HepG2 (cell line): ENCODE results near the gene RHOXF2B. TPM values are rescaled to one million over a fixed set of nuclear protein-coding genes. Genes with fewer than 3 reads are reported as not detected.

Source experiments
- ATAC-seq: fragments of 200-7000 bp; cut with Tn5 transposase; 3 replicates; pipeline ENCODE4 v1.9.1; 2020; ENCODE audit warnings: mild to moderate bottlenecking, moderate library complexity
- BruUV-seq: library from RNA; stranded (reverse); fragments of 400-500 nt; replicated peaks from 2 replicates; lab custom pipeline; 2021; lab: Mats Ljungman, UMichigan
- CTCF ChIA-PET: fragments of 300-600 bp; formaldehyde crosslinking; extraction: SDS; loops from one replicate; lab custom pipeline; 2021; ENCODE audit warnings: low total read pairs, inconsistent platforms, low intra/inter-chr PET ratio; lab: Yijun Ruan, JAX
- POLR2A ChIA-PET: fragments of 350-600 bp; sonication (Branson Sonifier 250); formaldehyde crosslinking; loops from one replicate; lab custom pipeline; 2020; ENCODE audit warnings: antibody characterized with exemption, inconsistent platforms; lab: Yijun Ruan, JAX
- DNase-seq: peaks from one replicate; pipeline ENCODE4 v3.0.0-alpha.2; 2015; ENCODE audit warnings: low spot score
- FAIRE-seq: peaks from 3 replicates; lab custom pipeline; 2011; peaks lifted over from hg19 to GRCh38; lab: Jason Lieb, UNC
- H2AFZ ChIP-seq: one replicate; pipeline ENCODE4 v1.6.1; 2011; ENCODE audit warnings: low read length, inconsistent platforms
- H3K27ac ChIP-seq: fragments of 300-600 bp; 3 replicates; pipeline ENCODE4 v1.8.0; 2011; ENCODE audit warnings: mixed run types, mild to moderate bottlenecking, mixed read lengths, low read length, inconsistent platforms; ENCODE audit not compliant: insufficient read depth; ENCODE audit errors: extremely low read length
- H3K27me3 ChIP-seq, 2 experiments: fragments of 200-600 bp in 1 of 2; 2 replicates in 1 of 2; 3 replicates in 1 of 2; pipeline versions ENCODE4 v1.6.0 to v1.8.0; 2011; ENCODE audit warnings: low read length in 2 of 2, mild to moderate bottlenecking in 2 of 2, moderate library complexity in 2 of 2, inconsistent platforms in 1 of 2; ENCODE audit not compliant: insufficient read depth in 2 of 2, control insufficient read depth in 1 of 2
- H3K36me3 ChIP-seq, 2 experiments: fragments of 200-600 bp in 1 of 2; replicated peaks in 1 of 2; 2 replicates in 1 of 2; 3 replicates in 1 of 2; pipeline versions ENCODE4 v1.5.1 to v1.8.0; 2011; ENCODE audit warnings: low read length in 2 of 2, inconsistent platforms in 1 of 2; ENCODE audit not compliant: insufficient read depth in 2 of 2, control insufficient read depth in 1 of 2
- H3K4me1 ChIP-seq: 2 replicates; pipeline ENCODE4 v1.5.1; 2012; ENCODE audit warnings: low read length, inconsistent platforms; ENCODE audit not compliant: insufficient read depth
- H3K4me2 ChIP-seq: 2 replicates; pipeline ENCODE4 v1.6.0; 2011; ENCODE audit warnings: low read depth, low read length, inconsistent platforms
- H3K4me3 ChIP-seq, 3 experiments: fragments of 200-600 bp in 1 of 3; sonication (generic), shearing (Covaris generic) in 1 of 3; replicated peaks in 1 of 3; 2 replicates each; pipeline ENCODE4 v1.5.1; 2011 to 2016; ENCODE audit warnings: low read length in 3 of 3, inconsistent platforms in 2 of 3, low read depth in 2 of 3, mild to moderate bottlenecking in 2 of 3, control low read depth in 1 of 3, mixed read lengths in 1 of 3; ENCODE audit not compliant: insufficient read depth in 1 of 3
- H3K79me2 ChIP-seq: one replicate; pipeline ENCODE4 v1.6.1; 2011; ENCODE audit warnings: low read length, inconsistent platforms; ENCODE audit not compliant: insufficient read depth
- H3K9ac ChIP-seq: 2 replicates; pipeline ENCODE4 v1.6.0; 2011; ENCODE audit warnings: mild to moderate bottlenecking, low read depth, low read length, inconsistent platforms; ENCODE audit not compliant: insufficient read depth
- H3K9me3 ChIP-seq: 2 replicates; pipeline ENCODE4 v1.5.1; 2012; ENCODE audit warnings: mild to moderate bottlenecking, low read length
- H4K20me1 ChIP-seq: 2 replicates; pipeline ENCODE4 v1.6.0; 2011; ENCODE audit warnings: inconsistent platforms, mild to moderate bottlenecking, low read length, moderate library complexity; ENCODE audit not compliant: insufficient read depth
- E2F1 ChIP-seq: sonication (generic); formaldehyde crosslinking; IDR thresholded peaks from 2 replicates; pipeline ENCODE4 v1.5.0; 2020; ENCODE audit warnings: missing genetic modification reagents
- ELF3 ChIP-seq: IDR thresholded peaks from 2 replicates; pipeline ENCODE4 v1.6.1; 2016; ENCODE audit warnings: missing genetic modification reagents, missing compliant biosample characterization
- HDAC2 ChIP-seq: sonication (generic); formaldehyde crosslinking; IDR thresholded peaks from 2 replicates; pipeline ENCODE4 v1.4.0; 2020; ENCODE audit warnings: missing genetic modification reagents
- HOXA5 ChIP-seq: sonication (generic); formaldehyde crosslinking; IDR thresholded peaks from 2 replicates; pipeline ENCODE4 v1.4.0; 2020; ENCODE audit warnings: missing genetic modification reagents
- MEIS1 ChIP-seq: sonication (generic); formaldehyde crosslinking; IDR thresholded peaks from 2 replicates; pipeline ENCODE4 v1.9.0; 2021; ENCODE audit warnings: mild to moderate bottlenecking, missing genetic modification reagents, moderate library complexity, borderline replicate concordance
- NR2F1 ChIP-seq, 2 experiments: fragments of 450-650 bp in 1 of 2; formaldehyde crosslinking in 1 of 2; IDR thresholded peaks; 2 replicates each; pipeline versions ENCODE4 v1.5.0 to v1.6.1; 2016 to 2020; ENCODE audit warnings: mild to moderate bottlenecking in 1 of 2, missing compliant biosample characterization in 1 of 2, missing genetic modification reagents in 1 of 2, moderate library complexity in 1 of 2
- ZNF10 ChIP-seq: sonication (generic); formaldehyde crosslinking; IDR thresholded peaks from 2 replicates; pipeline ENCODE4 v1.4.0; 2020; ENCODE audit warnings: mild to moderate bottlenecking, low read depth, missing genetic modification reagents, borderline replicate concordance
- WGBS: methylation state at CpG from one replicate; pipeline ENCODE4 v1.1.6; 2017; ENCODE audit warnings: low lambda C conversion rate; 5-methylcytosine and 5-hydroxymethylcytosine counted together
- in situ Hi-C: cut with HindIII; loops from 2 replicates; pipeline ENCODE4 v1.10.0; 2017; ENCODE audit warnings: low pct_unique_long_range_greater_than_20kb; ENCODE audit not compliant: extremely low pct_ligation_motif_present
- intact Hi-C: fragments of 100-400 bp; cut with micrococcal nuclease; formaldehyde crosslinking; loops from one replicate; pipeline ENCODE4 v1.10.0; 2022; ENCODE audit not compliant: unreplicated experiment
- polyA plus RNA-seq, 8 experiments: library from polyadenylated mRNA; depleted of rRNA in 3 of 8; stranded (reverse) in 7 of 8; unstranded in 1 of 8; fragments of >200 nt; fragmentation: Illumina TruSeq in 4 of 8; extraction: Trizol in 4 of 8; gene quantifications; 2 replicates each; pipeline versions ENCODE4 v1.2.1 to v1.2.3, GENCODE V29; 2011 to 2016; ENCODE audit warnings: low read depth in 4 of 8, missing spikeins in 1 of 8, mixed read lengths in 1 of 8; ENCODE audit not compliant: insufficient read depth in 1 of 8
- total RNA-seq, 5 experiments: library from RNA; depleted of rRNA; stranded (reverse); fragments of >200 nt; fragmentation: Illumina TruSeq; extraction: Trizol; gene quantifications; 2 replicates each; pipeline ENCODE4 v1.2.3, GENCODE V29; 2016; ENCODE audit warnings: low read depth in 1 of 5

Gene RHOXF2B
- total and polyA plus RNA-seq, 2 of the 13 experiments (the other 11 are each of a cell fraction or from before 2014, with no cell fraction given), result not detected

DNA sequence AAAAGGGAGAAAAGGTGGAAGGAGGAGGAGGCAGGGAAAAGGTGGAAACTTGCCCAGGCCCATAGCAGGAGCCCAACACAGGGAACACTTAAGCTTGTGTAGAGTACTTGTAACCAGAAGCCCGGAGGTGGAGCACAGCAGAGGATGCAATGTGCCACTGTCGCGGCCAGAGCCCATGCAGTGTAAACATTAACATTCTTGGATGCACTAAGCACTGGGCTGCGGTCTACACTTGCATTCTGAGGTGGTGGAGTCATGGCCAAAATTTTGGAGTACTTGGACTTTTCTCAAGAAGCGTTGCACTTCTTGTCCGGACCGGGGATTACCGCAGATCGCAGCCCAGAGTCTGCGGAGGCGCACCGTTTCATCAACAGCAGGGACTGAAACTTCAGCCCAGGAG, 42.7 kb upstream of the RHOXF2B start (continued):
- TF ChIP-seq ZNF10 (CRISPR knock-in tag), result no peak

GRCh38 chrX:120115438-120115963, 38.0 kb upstream of the RHOXF2B start, which contains the start of gene RHOXF1:
Gene RHOXF1 (minus strand): TSS chrX:120115913. CDS start chrX:120115862, 51 bp downstream.
- ChIA-PET CTCF (no interaction called here), POLR2A (no interaction called here)
- FAIRE-seq (no peak), DNase-seq (no peak), ATAC-seq (no peak)
- no peak within 1 kb of the TSS for H3K27ac ChIP-seq
- in situ Hi-C loops, result no loop called here
- H4K20me1 ChIP-seq, result no peaks in the 10 kb centered on the region
- H3K4me3 ChIP-seq, result no peak within 1 kb of the TSS
- 93% methylated on average over 10 of the region's 35 CpGs for WGBS
- H3K4me2 ChIP-seq, result no peak within 1 kb of the TSS
- intact Hi-C loops, result no loop called here
- TF ChIP-seq HDAC2 (CRISPR knock-in tag) (no peak), MEIS1 (CRISPR knock-in tag) (no peak), E2F1 (CRISPR knock-in tag) (no peak), ELF3 (CRISPR knock-in tag) (no peak), HOXA5 (CRISPR knock-in tag) (no peak), NR2F1 (CRISPR knock-in tag; IDR thresholded peaks at IDR 0.05) (no peak)
- H2AFZ ChIP-seq, result no peak within 1 kb of the TSS
- no peak within 1 kb of the TSS for H3K9ac ChIP-seq
- H3K4me1 ChIP-seq, result no peaks in the 10 kb centered on the region
- no peaks in the 10 kb centered on the region for H3K27me3 ChIP-seq
- no TSS peak for BruUV-seq
- no peaks in the 10 kb centered on the region for H3K79me2 ChIP-seq
- H3K9me3 ChIP-seq, result no peaks in the 10 kb centered on the region
- H3K36me3 ChIP-seq, result no peaks in the 10 kb centered on the region
